Body of pancreas (tissue), 4 donors: Measurements from ENCODE around the gene POLH. TPM values are rescaled to one million over a fixed set of nuclear protein-coding genes. Genes with fewer than 3 reads are reported as not detected.

ENCODE experiments used
- ATAC-seq: fragments of 150-250 bp; one replicate; pipeline ENCODE4 v1.9.1; 2016
- DNase-seq, 4 donors: peaks; one replicate each; pipeline ENCODE4 v3.0.0-alpha.2; 2019
- H3K27ac ChIP-seq, 4 donors: fragments of 200-600 bp; sonication (generic); 1 replicate in 3 of 4; 2 replicates in 1 of 4; pipeline versions ENCODE4 v1.5.1 to v1.6.1; 2016 to 2019; ENCODE audit warnings: mild to moderate bottlenecking in 1 of 4, mixed read lengths in 1 of 4, moderate library complexity in 1 of 4
- H3K27me3 ChIP-seq, 2 donors: fragments of 200-600 bp; sonication (generic); one replicate each; pipeline ENCODE4 v1.6.0; 2016; ENCODE audit warnings: mild to moderate bottlenecking in 1 of 2
- H3K36me3 ChIP-seq, 2 donors: fragments of 200-600 bp; sonication (generic); replicated peaks in 1 of 2; 2 replicates each; pipeline ENCODE4 v1.5.1; 2016; ENCODE audit warnings: low read depth in 2 of 2; ENCODE audit not compliant: insufficient read depth in 1 of 2
- H3K4me1 ChIP-seq: fragments of 200-600 bp; sonication (generic); one replicate; pipeline ENCODE4 v1.6.0; 2016
- H3K4me3 ChIP-seq, 2 donors: fragments of 200-600 bp; sonication (generic); 1 replicate in 1 of 2; 2 replicates in 1 of 2; pipeline ENCODE4 v1.5.1; 2016 to 2019
- H3K9me3 ChIP-seq, 3 donors: fragments of 200-600 bp; sonication (generic); 1 replicate in 2 of 3; 2 replicates in 1 of 3; pipeline ENCODE4 v1.5.1; 2016
- CTCF ChIP-seq, 7 experiments: fragments of 450-650 bp in 4 of 7; fragments of 200-600 bp in 3 of 7; sonication (generic) in 3 of 7; IDR thresholded peaks; one replicate each; pipeline ENCODE4 v1.5.1; 2016 to 2019; ENCODE audit warnings: antibody characterized with exemption in 7 of 7
- POLR2A ChIP-seq, 3 donors: fragments of 450-650 bp; IDR thresholded peaks; one replicate each; pipeline ENCODE4 v1.6.1; 2016; ENCODE audit warnings: antibody characterized with exemption in 3 of 3, mild to moderate bottlenecking in 2 of 3
- WGBS, 2 donors: methylation state at CpG; one replicate each; pipeline ENCODE4 v1.1.5; 2017; 5-methylcytosine and 5-hydroxymethylcytosine counted together
- intact Hi-C: fragments of 100-400 bp; cut with DNase I; formaldehyde crosslinking; loops from one replicate; pipeline ENCODE4 v1.15.1; 2023
- total RNA-seq, 2 donors: library from RNA; depleted of rRNA; stranded (reverse); fragments of >200 nt; gene quantifications; one replicate each; pipeline ENCODE4 v1.1.0, GENCODE V29; 2016

The POLH gene
- total RNA-seq, 2 donors from 2014 or later, result 4.3 to 8.8 TPM

GRCh38 chr6:43621836-43622180, 45.8 kb downstream of the POLH start:
- WGBS, 2 donors, result 94 to 97% methylated on average over 9 to 10 of the region's 10 CpGs
- Histone ChIP-seq H3K27ac (no peak overlapping the region), H3K9me3 (no peaks in the 10 kb centered on the region), H3K27me3 (no peaks in the 10 kb centered on the region), H3K4me1 (peaks cover 7% of the 10 kb centered on the region), H3K4me3 (no peak overlapping the region), H3K36me3 (peaks cover 0 to 23% of the 10 kb centered on the region in 2 donors)
- intact Hi-C loops, result no loop called here
- DNase-seq (no peak), ATAC-seq (no peak)
- TF ChIP-seq CTCF (IDR thresholded peaks at IDR 0.05) (no peak), POLR2A (IDR thresholded peaks at IDR 0.05) (no peak)

DNA sequence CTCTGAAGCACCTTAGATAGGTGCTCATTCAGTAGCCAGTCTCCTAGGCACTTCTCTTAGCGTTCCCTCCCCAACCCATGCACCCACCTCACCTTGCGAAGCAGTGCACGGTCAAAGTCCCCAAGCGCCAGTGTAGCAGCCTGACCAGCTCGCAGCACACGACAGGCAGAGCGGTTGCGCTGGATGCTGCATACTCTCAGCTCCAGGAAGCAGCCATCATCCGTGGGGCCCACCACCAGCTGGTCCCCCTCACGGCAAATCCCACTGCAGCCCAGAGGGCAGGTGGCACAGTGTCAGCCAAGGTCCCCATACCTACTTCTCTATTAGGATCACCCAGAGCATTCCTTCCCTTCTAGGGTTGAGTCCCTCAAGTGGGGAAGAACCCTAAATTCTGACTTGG, 46.6 kb downstream of the POLH start:
- Histone ChIP-seq H3K36me3 (peaks cover 0 to 23% of the 10 kb centered on the region in 2 donors), H3K4me3 (no peak overlapping the region), H3K27me3 (no peaks in the 10 kb centered on the region), H3K27ac (no peak overlapping the region), H3K4me1 (peaks cover 14% of the 10 kb centered on the region), H3K9me3 (no peaks in the 10 kb centered on the region)
- intact Hi-C loops, result no loop called here
- DNase-seq (no peak), ATAC-seq (no peak)
- TF ChIP-seq POLR2A (IDR thresholded peaks at IDR 0.05) (no peak), CTCF (IDR thresholded peaks at IDR 0.05) (no peak)
- WGBS, 2 donors, result 94 to 97% methylated on average over 3 to 10 of the region's 10 CpGs

DNA sequence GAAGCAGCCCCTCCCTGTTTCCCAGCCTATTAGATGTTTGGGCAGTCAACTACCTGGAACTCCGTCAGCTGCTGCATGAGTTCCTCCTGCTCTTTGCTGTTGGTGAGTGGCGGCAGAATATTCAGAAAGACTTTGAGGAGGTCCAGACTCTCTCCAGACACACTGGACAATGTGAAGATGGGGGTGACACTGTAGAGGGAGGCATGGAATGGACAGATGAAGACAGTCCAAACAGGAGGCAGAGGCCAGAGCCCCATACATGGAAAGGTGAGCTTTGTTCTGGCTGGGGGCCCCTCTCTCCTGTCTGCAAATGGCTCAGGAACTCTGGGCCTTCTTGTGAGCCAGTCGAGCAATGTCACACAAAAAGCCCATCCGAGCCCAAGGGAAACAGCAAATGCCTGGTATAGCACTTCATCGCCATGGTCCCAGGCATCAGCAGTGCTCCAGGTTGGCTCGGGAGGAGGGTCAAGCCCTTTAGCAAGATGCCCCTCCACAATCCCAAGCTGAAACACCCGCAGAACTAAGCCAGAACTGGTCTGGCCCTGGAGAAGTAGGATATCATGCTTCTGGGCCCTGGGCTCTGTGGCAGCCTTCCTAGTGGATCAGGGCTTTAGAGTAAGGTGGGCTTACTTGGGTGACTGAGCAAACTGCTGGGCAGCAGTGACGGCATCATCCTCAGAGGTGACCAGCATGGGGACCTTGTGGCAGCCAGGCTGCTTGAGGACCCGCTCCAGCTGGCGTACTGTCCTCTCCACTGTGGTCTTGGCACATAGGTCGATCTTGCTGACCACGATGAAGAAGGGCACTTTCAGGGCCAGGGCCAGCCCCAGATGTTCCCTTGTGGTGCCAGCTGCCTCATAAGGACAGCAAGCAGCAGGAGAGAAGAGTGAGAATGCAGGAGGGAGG, 48.1 kb downstream of the POLH start:
- Histone ChIP-seq H3K27ac (no peak overlapping the region), H3K4me3 (no peak overlapping the region), H3K27me3 (no peaks in the 10 kb centered on the region), H3K9me3 (no peaks in the 10 kb centered on the region), H3K36me3 (peaks cover 0 to 23% of the 10 kb centered on the region in 2 donors), H3K4me1 (peaks cover 20% of the 10 kb centered on the region)
- ATAC-seq, result no peak
- TF ChIP-seq CTCF (IDR thresholded peaks at IDR 0.05), result no peak
- TF ChIP-seq POLR2A (IDR thresholded peaks at IDR 0.05), result no peak
- 80 to 83% methylated on average over 7 to 10 of the region's 12 CpGs for WGBS, 2 donors
- intact Hi-C loops, result no loop called here
- no peak for DNase-seq

GRCh38 chr6:43624786-43625288, 48.9 kb downstream of the POLH start:
- no peak overlapping the region for H3K4me3 ChIP-seq
- H3K27ac ChIP-seq, result no peak overlapping the region
- WGBS, 2 donors, result 82 to 86% methylated on average over 5 to 7 of the region's 7 CpGs
- H3K27me3 ChIP-seq, result no peaks in the 10 kb centered on the region
- H3K9me3 ChIP-seq, result no peaks in the 10 kb centered on the region
- peaks cover 0 to 23% of the 10 kb centered on the region in 2 donors for H3K36me3 ChIP-seq
- no peak for TF ChIP-seq CTCF (IDR thresholded peaks at IDR 0.05)
- TF ChIP-seq POLR2A (IDR thresholded peaks at IDR 0.05), result no peak
- DNase-seq, result no peak
- H3K4me1 ChIP-seq, result peaks cover 20% of the 10 kb centered on the region
- ATAC-seq, result no peak
- intact Hi-C loops, result no loop called here
